ENCODE results near the gene NDRG2.
"Not testable (repeated sequence)": the region's sequence is repeated elsewhere in the genome, so short reads cannot be mapped to it uniquely, and the experiment has no call there.

NDRG2 gene

GRCh38 chr14:20986811-20987210 is 38.0 kb downstream of the NDRG2 start:
- Histone ChIP-seq H3K36me3 (ENCODE audit: control insufficient read depth in 2 of 2, insufficient read depth in 1 of 2, low read length in 2 of 2) (peaks cover 0 to 5% of the 10 kb centered on the region in 2 experiments; a peak in 1 of 3 replicates), H3K4me3 (ENCODE audit: low read depth, low read length) (no peak overlapping the region), H3K9me3 (ENCODE audit: control insufficient read depth, insufficient read depth, low read depth, low read length) (no peaks in the 10 kb centered on the region), H3K27ac (ENCODE audit: extremely low read depth, low read depth, low read length) (no peak overlapping the region), H3K4me1 (ENCODE audit: control insufficient read depth, insufficient read depth, low read length) (0 out of 2 replicates have a peak, but pooled peaks cover 2% of the 10 kb centered on the region)
- ChIA-PET POLR2A (interaction anchor here (0.7 kb wide), 1 partner anchor 15 kb away, joined by 3 read pairs; no protein-coding TSS in a partner anchor), CTCF (interaction anchor here (0.7 to 1.0 kb wide), 3 partner anchors 16 to 118 kb away, joined by 3 to 6 read pairs (median 4); no protein-coding TSS in a partner anchor)
- TF ChIP-seq ZNF600 (tag by site-specific recombination; IDR thresholded peaks at IDR 0.05) (0 out of 2 replicates have a peak, but pooled peaks have one; percentile 39), ZNF184 (tag by site-specific recombination; IDR thresholded peaks at IDR 0.05) (0 out of 2 replicates have a peak, but pooled peaks have one; percentile 64), ZNF23 (tag by site-specific recombination; IDR thresholded peaks at IDR 0.05; ENCODE audit: borderline replicate concordance) (no peak), ZNF112 (tag by site-specific recombination; IDR thresholded peaks at IDR 0.05) (no peak), SETDB1 (IDR thresholded peaks at IDR 0.05; ENCODE audit: insufficient read length, low read length) (no peak), ZNF660 (tag by site-specific recombination; IDR thresholded peaks at IDR 0.05) (0 out of 2 replicates have a peak, but pooled peaks have one; percentile 43), ZEB2 (tag by site-specific recombination; IDR thresholded peaks at IDR 0.05) (0 out of 2 replicates have a peak, but pooled peaks have one; percentile 38), TSHZ1 (tag by site-specific recombination; IDR thresholded peaks at IDR 0.05; ENCODE audit: borderline replicate concordance) (no peak), ZNF629 (tag by site-specific recombination; IDR thresholded peaks at IDR 0.05) (peak; percentile 70), ZNF221 (tag by site-specific recombination; IDR thresholded peaks at IDR 0.05; ENCODE audit: borderline replicate concordance) (no peak), ZNF639 (tag by site-specific recombination; IDR thresholded peaks at IDR 0.05) (0 out of 2 replicates have a peak, but pooled peaks have one; percentile 33), ZNF707 (tag by site-specific recombination; IDR thresholded peaks at IDR 0.05) (no peak), ZNF24 (tag by site-specific recombination; IDR thresholded peaks at IDR 0.05) (no peak), ZNF10 (tag by site-specific recombination; IDR thresholded peaks at IDR 0.05) (no peak), ZNF366 (tag by site-specific recombination; conservative IDR thresholded peaks at IDR 0.05) (peak; percentile 25; the same call in 1 of the 2 replicates), SCRT2 (tag by site-specific recombination; IDR thresholded peaks at IDR 0.05) (peak; percentile 55)
- TF ChIP-seq, protein P1, sequence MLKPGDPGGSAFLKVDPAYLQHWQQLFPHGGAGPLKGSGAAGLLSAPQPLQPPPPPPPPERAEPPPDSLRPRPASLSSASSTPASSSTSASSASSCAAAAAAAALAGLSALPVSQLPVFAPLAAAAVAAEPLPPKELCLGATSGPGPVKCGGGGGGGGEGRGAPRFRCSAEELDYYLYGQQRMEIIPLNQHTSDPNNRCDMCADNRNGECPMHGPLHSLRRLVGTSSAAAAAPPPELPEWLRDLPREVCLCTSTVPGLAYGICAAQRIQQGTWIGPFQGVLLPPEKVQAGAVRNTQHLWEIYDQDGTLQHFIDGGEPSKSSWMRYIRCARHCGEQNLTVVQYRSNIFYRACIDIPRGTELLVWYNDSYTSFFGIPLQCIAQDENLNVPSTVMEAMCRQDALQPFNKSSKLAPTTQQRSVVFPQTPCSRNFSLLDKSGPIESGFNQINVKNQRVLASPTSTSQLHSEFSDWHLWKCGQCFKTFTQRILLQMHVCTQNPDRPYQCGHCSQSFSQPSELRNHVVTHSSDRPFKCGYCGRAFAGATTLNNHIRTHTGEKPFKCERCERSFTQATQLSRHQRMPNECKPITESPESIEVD (tag by site-specific recombination; IDR thresholded peaks at IDR 0.05), result 0 out of 2 replicates have a peak, but pooled peaks have one; percentile 20

- H3K4me1 ChIP-seq (ENCODE audit: control insufficient read depth, insufficient read depth, low read length); POLR2A ChIA-PET; H3K9me3 ChIP-seq (ENCODE audit: control insufficient read depth, insufficient read depth, low read depth, low read length); H3K27ac ChIP-seq (ENCODE audit: extremely low read depth, low read depth, low read length); H3K4me3 ChIP-seq (ENCODE audit: low read depth, low read length); H3K36me3 ChIP-seq (ENCODE audit: control insufficient read depth in 2 of 2, insufficient read depth in 1 of 2, low read length in 2 of 2): not testable (repeated sequence)
- CTCF ChIA-PET, result interaction anchor here (0.6 to 1.1 kb wide), 3 partner anchors 15 to 1127 kb away, joined by 3 to 6 read pairs (median 3); no protein-coding TSS in a partner anchor
- TF ChIP-seq, protein P2, sequence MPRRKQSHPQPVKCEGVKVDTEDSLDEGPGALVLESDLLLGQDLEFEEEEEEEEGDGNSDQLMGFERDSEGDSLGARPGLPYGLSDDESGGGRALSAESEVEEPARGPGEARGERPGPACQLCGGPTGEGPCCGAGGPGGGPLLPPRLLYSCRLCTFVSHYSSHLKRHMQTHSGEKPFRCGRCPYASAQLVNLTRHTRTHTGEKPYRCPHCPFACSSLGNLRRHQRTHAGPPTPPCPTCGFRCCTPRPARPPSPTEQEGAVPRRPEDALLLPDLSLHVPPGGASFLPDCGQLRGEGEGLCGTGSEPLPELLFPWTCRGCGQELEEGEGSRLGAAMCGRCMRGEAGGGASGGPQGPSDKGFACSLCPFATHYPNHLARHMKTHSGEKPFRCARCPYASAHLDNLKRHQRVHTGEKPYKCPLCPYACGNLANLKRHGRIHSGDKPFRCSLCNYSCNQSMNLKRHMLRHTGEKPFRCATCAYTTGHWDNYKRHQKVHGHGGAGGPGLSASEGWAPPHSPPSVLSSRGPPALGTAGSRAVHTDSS (tag by site-specific recombination; IDR thresholded peaks at IDR 0.05), result peak; percentile 47; the same call in 1 of the 2 replicates
These were observed 39.2 kb downstream of the NDRG2 start for GRCh38 chr14:20985650-20986049.
